ACC112 (cell line): ENCODE results near the gene LRP1-AS.

Source experiments
- H2AFZ ChIP-seq: fragments of 200-600 bp; sonication (generic); one replicate; pipeline ENCODE4 v1.6.0; 2017; ENCODE audit warnings: antibody characterized with exemption, low read length; ENCODE audit not compliant: unreplicated experiment
- H3K27ac ChIP-seq: fragments of 200-600 bp; sonication (generic); 2 replicates; pipeline ENCODE4 v1.5.1; 2014; ENCODE audit warnings: low read depth, mild to moderate bottlenecking, antibody characterized with exemption, low read length, moderate library complexity
- H3K27me3 ChIP-seq: fragments of 200-600 bp; sonication (generic); 2 replicates; pipeline ENCODE4 v1.6.1; 2014; ENCODE audit warnings: mild to moderate bottlenecking, antibody characterized with exemption, low read length, moderate library complexity, mixed read lengths; ENCODE audit not compliant: insufficient read depth
- H3K36me3 ChIP-seq: fragments of 200-600 bp; sonication (generic); 2 replicates; pipeline ENCODE4 v1.6.1; 2016; ENCODE audit warnings: mild to moderate bottlenecking, antibody characterized with exemption, low read length, moderate library complexity, mixed read lengths; ENCODE audit not compliant: insufficient read depth
- H3K4me1 ChIP-seq: fragments of 200-600 bp; sonication (generic); one replicate; pipeline ENCODE4 v1.6.1; 2016; ENCODE audit warnings: low read length, mixed read lengths; ENCODE audit not compliant: insufficient read depth, unreplicated experiment, control insufficient read depth
- H3K4me3 ChIP-seq: fragments of 200-600 bp; sonication (generic); 2 replicates; pipeline ENCODE4 v1.5.1; 2014; ENCODE audit warnings: mild to moderate bottlenecking, low read depth, low read length
- H3K79me2 ChIP-seq: fragments of 200-600 bp; sonication (generic); one replicate; pipeline ENCODE4 v1.6.0; 2016; ENCODE audit warnings: low read length; ENCODE audit not compliant: control insufficient read depth, unreplicated experiment, insufficient read depth

Gene LRP1-AS

GRCh38 chr12:57152639-57153038 lies 5.2 kb upstream of the LRP1-AS start:
- no peaks in the 10 kb centered on the region for H3K27me3 ChIP-seq
- H3K27ac ChIP-seq, result peak overlapping the region; percentile 93
- H3K79me2 ChIP-seq, result peaks cover 49% of the 10 kb centered on the region
- H3K4me1 ChIP-seq, result peaks cover 62% of the 10 kb centered on the region
- H3K4me3 ChIP-seq, result peak overlapping the region; percentile 19; the same call in 1 of the 2 replicates
- H3K36me3 ChIP-seq, result peaks cover 45% of the 10 kb centered on the region
- no peak overlapping the region for H2AFZ ChIP-seq

- Histone ChIP-seq H3K27ac (peak overlapping the region; percentile 93), H3K4me1 (peaks cover 68% of the 10 kb centered on the region), H2AFZ (no peak overlapping the region), H3K27me3 (no peaks in the 10 kb centered on the region), H3K36me3 (peaks cover 41% of the 10 kb centered on the region), H3K4me3 (peak overlapping the region; percentile 19), H3K79me2 (peaks cover 49% of the 10 kb centered on the region)
These were observed 4.6 kb upstream of the LRP1-AS start for GRCh38 chr12:57151741-57152630.

- Histone ChIP-seq H3K27ac (peak overlapping the region; percentile 93), H3K4me1 (peaks cover 83% of the 10 kb centered on the region), H3K27me3 (no peaks in the 10 kb centered on the region), H2AFZ (no peak overlapping the region), H3K79me2 (peaks cover 52% of the 10 kb centered on the region), H3K4me3 (no peak overlapping the region), H3K36me3 (peaks cover 38% of the 10 kb centered on the region)
These were observed 3.1 kb upstream of the LRP1-AS start for GRCh38 chr12:57150400-57151000.

DNA sequence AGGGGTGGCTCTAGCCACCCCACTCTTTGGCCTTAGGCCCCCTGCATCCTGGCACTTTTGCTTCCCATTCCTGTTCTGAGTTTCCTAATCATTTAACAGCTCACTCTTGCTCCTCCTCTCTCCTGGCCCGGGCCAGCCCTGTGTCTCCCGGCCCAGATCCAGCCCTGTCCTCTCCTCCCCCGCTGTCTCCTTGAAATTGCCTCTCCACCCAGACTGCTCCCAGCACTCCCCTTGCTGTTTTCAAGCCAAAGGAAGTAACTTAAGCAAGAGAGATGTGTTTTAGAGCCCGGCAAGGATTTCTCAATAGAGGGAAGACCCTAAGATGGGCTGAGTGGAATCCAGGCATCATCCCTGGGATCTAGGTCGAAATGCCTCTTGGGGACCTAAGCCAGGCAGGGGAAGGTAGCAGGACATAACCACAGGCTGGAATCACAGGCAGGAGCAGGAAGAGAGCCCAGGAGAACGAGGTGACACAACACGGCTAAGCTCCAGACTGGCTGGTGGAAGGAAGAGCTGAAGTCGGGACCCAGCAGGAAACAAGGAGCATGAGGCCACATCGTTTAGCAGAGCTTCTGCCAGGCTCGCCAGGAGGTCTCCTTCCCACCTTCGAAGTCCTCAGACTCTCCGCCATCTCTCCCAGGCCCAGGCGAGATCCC lies 2.0 kb upstream of the LRP1-AS start:
- no peak overlapping the region for H2AFZ ChIP-seq
- H3K36me3 ChIP-seq, result peaks cover 36% of the 10 kb centered on the region
- H3K27ac ChIP-seq, result peak overlapping the region; percentile 93
- no peaks in the 10 kb centered on the region for H3K27me3 ChIP-seq
- H3K4me3 ChIP-seq, result peak overlapping the region; percentile 57
- peaks cover 46% of the 10 kb centered on the region for H3K79me2 ChIP-seq
- peaks cover 91% of the 10 kb centered on the region for H3K4me1 ChIP-seq

GRCh38 chr12:57148469-57149244 lies 1.2 kb upstream of the LRP1-AS start:
- H3K4me3 ChIP-seq, result peak overlapping the region; percentile 57
- H2AFZ ChIP-seq, result no peak overlapping the region
- peaks cover 39% of the 10 kb centered on the region for H3K79me2 ChIP-seq
- H3K4me1 ChIP-seq, result peaks cover 88% of the 10 kb centered on the region
- H3K27ac ChIP-seq, result peak overlapping the region; percentile 93
- H3K36me3 ChIP-seq, result peaks cover 30% of the 10 kb centered on the region
- H3K27me3 ChIP-seq, result no peaks in the 10 kb centered on the region

DNA sequence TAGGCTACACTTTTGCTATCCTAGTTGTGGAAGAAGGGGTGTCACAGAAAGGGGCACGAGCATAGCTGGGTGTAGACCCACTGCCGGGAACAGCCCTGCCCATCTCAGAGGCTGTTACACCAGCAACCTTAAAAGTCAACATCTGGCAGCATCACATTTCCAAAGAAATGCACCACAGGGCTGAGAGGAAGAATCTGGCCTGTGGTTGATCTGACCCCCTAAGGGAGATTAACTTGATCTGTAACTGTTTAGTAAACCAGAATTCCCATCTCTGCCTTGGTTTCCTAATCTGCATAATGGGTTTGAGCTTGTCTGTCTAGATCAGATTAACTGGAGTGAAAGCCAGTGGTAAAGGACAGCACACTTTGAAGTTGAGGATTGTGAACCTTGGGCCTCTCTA lies 1.3 kb downstream of the LRP1-AS start:
- Histone ChIP-seq H3K4me1 (peaks cover 72% of the 10 kb centered on the region), H2AFZ (no peak overlapping the region), H3K27ac (peak overlapping the region; percentile 93), H3K4me3 (no peak overlapping the region), H3K36me3 (peaks cover 40% of the 10 kb centered on the region), H3K27me3 (no peaks in the 10 kb centered on the region), H3K79me2 (peaks cover 48% of the 10 kb centered on the region)

DNA sequence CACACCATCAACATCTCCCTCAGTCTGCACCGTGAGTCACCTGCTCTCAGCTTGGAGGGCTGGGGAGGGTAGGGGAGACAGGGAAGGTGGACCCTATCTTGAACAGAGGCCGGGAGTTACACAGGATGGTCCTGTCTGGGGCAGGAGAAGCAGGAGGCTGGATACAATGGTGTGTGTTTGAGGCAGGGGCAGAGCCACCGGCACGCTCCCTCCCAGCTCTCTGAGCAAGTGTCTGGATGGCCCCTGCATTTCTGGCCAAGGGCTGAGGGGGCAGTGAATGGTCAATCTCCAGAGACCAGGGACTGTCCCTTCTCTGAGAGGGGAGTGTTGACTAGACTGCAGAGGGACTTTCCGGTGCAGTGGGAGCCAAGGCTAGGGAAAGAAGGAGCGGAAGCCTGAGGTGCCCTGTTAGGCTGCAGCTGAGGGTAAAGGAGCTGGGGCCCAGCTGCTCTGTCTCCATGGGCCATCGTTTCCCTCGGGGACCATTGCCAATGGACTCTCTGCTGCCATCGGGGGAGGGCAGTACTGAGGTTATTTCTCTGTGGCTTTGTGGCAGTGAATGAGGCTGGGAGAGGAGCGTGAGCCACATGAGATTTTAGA lies 1.9 kb downstream of the LRP1-AS start:
- H3K4me3 ChIP-seq, result no peak overlapping the region
- H3K27me3 ChIP-seq, result no peaks in the 10 kb centered on the region
- H3K36me3 ChIP-seq, result peaks cover 43% of the 10 kb centered on the region
- peaks cover 46% of the 10 kb centered on the region for H3K79me2 ChIP-seq
- peaks cover 72% of the 10 kb centered on the region for H3K4me1 ChIP-seq
- no peak overlapping the region for H2AFZ ChIP-seq
- peak overlapping the region; percentile 93 for H3K27ac ChIP-seq

- peaks cover 55% of the 10 kb centered on the region for H3K36me3 ChIP-seq
- peaks cover 73% of the 10 kb centered on the region for H3K4me1 ChIP-seq
- H3K27ac ChIP-seq, result no peak overlapping the region
- no peak overlapping the region for H2AFZ ChIP-seq
- H3K27me3 ChIP-seq, result no peaks in the 10 kb centered on the region
- H3K4me3 ChIP-seq, result no peak overlapping the region
- H3K79me2 ChIP-seq, result peaks cover 51% of the 10 kb centered on the region
These were observed 4.0 kb downstream of the LRP1-AS start for GRCh38 chr12:57143454-57143853.

DNA sequence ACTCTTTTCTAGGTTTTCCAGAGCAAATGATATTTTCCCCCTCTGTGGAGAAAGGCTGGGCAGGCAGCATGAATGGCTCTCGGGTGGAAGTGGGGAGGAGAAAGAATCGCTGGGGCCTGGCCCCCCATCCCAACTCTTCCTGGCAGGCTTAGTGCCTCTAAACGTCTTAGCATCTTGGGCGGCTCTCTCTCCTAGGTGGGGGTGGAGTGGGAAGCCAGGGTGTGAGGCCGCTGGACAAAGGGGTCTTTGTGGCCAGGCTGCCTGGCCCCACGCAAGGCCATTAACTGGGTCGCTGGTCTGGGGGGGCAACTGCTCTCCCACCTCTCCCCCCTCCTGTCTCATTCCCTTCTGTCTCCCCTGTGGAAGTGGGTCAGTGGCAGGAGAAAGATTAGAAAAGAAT lies 4.7 kb downstream of the LRP1-AS start:
- H3K4me3 ChIP-seq, result no peak overlapping the region
- peaks cover 58% of the 10 kb centered on the region for H3K79me2 ChIP-seq
- peak overlapping the region; percentile 6; the same call in 1 of the 2 replicates for H3K27ac ChIP-seq
- no peak overlapping the region for H2AFZ ChIP-seq
- peaks cover 55% of the 10 kb centered on the region for H3K36me3 ChIP-seq
- H3K4me1 ChIP-seq, result peaks cover 73% of the 10 kb centered on the region
- no peaks in the 10 kb centered on the region for H3K27me3 ChIP-seq

GRCh38 chr12:57142121-57142520 lies 5.3 kb downstream of the LRP1-AS start:
- no peak overlapping the region for H3K4me3 ChIP-seq
- H3K36me3 ChIP-seq, result peaks cover 55% of the 10 kb centered on the region
- H3K4me1 ChIP-seq, result peaks cover 73% of the 10 kb centered on the region
- H2AFZ ChIP-seq, result no peak overlapping the region
- H3K79me2 ChIP-seq, result peaks cover 63% of the 10 kb centered on the region
- H3K27me3 ChIP-seq, result no peaks in the 10 kb centered on the region
- H3K27ac ChIP-seq, result 0 out of 2 replicates have a peak overlapping the region, but pooled peaks have one; percentile 6
